GM13976 (cell line): ENCODE data around the gene CELF5.

Experiments
- DNase-seq: peaks from one replicate; pipeline ENCODE4 v3.0.0; 2012; ENCODE audit warnings: low spot score
- in situ Hi-C: fragments of 300-500 bp; cut with MboI; formaldehyde crosslinking; loops from one replicate; pipeline ENCODE4 v1.12.0; 2022; ENCODE audit warnings: low sequenced_read_pairs, mixed read lengths, inconsistent platforms; ENCODE audit not compliant: unreplicated experiment
- TF ChIP-seq, protein P1 (sequence below): IDR thresholded peaks from 2 replicates; pipeline ENCODE4 v1.5.1; 2012; ENCODE audit warnings: borderline replicate concordance, mild to moderate bottlenecking; ENCODE audit not compliant: insufficient read depth; ENCODE audit errors: extremely low read depth, missing control alignments, control extremely low read depth

The CELF5 gene

DNA sequence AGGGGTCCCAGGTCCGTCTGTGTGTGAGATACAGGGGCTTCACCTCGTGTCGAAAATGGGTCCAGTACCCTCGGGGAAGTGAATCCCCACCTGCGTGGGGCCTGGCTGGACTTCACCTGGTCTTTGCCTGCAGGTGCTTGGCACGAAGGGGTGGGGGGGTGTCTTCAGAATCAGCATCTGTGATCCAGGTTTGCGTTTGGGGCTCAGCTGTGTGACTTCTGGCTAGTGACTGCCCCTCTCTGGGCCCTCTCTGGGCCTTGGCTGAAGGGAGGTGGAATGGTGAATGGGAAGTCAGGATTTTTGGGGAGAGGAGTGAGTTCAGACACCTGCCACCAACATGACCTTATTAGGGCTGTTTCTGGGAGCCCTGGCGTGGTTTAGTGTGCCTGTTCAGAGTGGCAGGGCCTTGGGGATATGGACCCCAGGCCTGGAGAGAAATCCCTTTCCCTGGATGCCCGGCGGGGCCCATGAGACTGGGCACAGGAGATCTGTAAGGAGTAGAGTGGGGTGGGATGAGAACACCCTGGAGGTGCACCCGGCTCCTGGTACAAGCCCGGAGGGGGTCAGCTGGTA, 2.7 kb downstream of the CELF5 start:
- TF ChIP-seq, protein P1, sequence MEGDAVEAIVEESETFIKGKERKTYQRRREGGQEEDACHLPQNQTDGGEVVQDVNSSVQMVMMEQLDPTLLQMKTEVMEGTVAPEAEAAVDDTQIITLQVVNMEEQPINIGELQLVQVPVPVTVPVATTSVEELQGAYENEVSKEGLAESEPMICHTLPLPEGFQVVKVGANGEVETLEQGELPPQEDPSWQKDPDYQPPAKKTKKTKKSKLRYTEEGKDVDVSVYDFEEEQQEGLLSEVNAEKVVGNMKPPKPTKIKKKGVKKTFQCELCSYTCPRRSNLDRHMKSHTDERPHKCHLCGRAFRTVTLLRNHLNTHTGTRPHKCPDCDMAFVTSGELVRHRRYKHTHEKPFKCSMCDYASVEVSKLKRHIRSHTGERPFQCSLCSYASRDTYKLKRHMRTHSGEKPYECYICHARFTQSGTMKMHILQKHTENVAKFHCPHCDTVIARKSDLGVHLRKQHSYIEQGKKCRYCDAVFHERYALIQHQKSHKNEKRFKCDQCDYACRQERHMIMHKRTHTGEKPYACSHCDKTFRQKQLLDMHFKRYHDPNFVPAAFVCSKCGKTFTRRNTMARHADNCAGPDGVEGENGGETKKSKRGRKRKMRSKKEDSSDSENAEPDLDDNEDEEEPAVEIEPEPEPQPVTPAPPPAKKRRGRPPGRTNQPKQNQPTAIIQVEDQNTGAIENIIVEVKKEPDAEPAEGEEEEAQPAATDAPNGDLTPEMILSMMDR, result no peak
- no peak for DNase-seq
- in situ Hi-C loops, result no loop called here

DNA sequence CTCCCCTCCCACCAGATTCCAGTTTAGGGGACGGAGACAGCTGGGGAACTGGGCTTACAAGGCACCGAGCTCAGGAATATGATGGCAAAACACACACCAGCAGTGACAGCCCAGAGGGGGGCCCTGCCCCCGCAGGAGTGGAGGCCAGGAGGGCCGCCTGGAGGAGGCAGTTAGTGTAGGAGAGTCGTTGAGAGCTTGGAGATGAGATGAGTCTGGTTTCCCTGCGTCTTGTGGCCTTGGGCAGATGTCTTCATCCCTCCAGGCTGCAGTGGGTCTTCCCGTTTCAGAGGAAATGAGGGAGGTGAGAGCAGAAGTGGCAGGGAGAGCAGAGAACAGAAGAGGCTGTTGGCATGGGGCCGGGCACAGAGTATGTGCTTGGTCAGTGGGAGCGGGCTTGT, 4.9 kb downstream of the CELF5 start:
- TF ChIP-seq, protein P1, result no peak
- in situ Hi-C loops, result no loop called here
- DNase-seq, result no peak

DNA sequence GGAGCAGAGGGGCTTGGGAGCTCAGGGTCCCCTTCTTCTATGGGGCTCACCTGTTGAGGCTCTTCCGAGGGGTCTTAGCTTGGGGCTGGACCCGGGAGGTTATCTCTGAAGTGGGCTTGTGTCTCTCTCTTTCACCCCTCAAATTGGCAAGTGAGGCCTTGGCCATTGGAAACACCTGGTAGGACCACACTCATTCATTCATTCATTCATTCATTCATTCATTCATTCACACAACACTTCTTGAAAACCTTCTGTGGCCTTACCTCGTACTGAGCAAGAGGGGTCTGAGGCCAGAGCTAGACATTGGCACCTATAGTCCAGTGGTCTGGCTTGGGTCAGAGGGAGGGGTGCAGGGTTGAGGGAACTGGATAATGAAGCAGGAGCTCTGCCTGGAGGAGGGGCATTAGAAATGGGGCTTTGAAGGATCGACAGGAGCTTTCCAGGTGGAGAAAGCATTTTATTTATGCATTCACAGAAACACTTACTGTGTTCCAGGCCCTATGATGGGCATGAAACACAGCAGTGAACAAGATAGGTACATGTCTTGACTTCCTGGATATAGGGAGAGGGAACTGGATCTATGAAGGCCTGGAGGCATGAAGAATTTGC, 5.5 kb downstream of the CELF5 start:
- in situ Hi-C loops, result no loop called here
- TF ChIP-seq, protein P1, result no peak
- DNase-seq, result no peak

DNA sequence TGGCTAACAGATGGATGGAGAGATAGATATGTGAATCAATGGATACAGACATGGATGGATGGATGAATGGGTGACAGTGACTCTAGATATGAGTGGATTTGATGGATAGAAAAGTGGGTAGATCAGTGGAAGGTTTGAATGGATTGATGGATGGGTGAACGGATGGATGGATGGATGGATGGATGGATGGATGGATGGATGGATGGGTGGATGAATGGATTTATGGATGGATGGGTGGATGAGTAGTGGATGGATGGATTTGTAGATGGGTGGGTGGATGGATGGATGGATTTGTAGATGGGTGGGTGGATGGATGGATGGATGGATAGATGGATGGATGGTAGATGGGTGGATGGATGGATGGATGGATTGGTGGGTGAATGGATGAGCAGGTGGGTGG, 6.8 kb downstream of the CELF5 start:
- DNase-seq, result no peak
- in situ Hi-C loops, result no loop called here
- TF ChIP-seq, protein P1, result no peak

DNA sequence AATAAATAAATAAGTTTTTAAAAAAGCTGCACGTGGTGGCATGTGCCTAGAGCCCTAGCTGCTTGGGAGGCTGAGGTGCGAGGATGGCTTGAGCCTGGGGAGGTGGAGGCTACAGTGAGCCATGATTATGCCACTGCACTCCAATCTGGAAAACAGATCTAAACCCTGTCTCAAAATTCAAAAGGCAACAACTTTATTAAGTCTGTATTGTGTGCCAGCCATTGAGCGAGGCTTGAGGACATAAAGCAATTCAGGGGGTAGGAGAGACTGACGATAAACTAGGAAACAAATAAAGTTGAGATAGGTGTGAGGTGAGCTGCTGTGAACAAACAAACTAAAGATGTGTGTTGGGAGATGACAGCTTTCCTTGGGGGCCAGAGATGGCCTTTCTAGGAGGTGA, 8.7 kb downstream of the CELF5 start:
- in situ Hi-C loops, result no loop called here
- TF ChIP-seq, protein P1, result no peak
- no peak for DNase-seq

DNA sequence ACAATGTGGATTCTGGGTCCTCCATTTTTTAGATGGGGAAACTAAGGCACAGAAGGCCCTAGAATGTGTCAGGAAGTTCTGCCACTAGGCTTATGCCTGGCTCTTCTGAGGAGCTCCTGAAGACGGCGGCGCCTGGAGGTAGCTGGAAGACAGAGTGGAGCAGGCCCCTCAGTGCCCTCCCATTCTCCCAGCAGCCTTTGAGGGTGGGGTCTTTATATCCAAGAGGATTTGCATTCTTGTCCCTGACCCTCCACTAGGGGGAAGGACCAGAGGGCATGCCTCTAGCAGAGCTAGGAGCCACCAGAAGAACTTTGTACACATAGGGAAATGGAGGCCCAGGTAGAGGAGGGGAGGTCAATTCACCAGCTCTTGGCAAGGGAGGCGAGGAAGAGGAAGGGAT, 9.4 kb downstream of the CELF5 start:
- in situ Hi-C loops, result no loop called here
- DNase-seq, result no peak
- TF ChIP-seq, protein P1, result no peak
